HK-2 (cell line): Measurements from ENCODE around the gene USP34.
"Not testable (repeated sequence)": the region's sequence is repeated elsewhere in the genome, so short reads cannot be mapped to it uniquely, and the experiment has no call there.

Source experiments
- DNase-seq: peaks from one replicate; pipeline ENCODE4 v3.0.0-alpha.2; 2018; ENCODE audit not compliant: unreplicated experiment

Gene USP34

DNA sequence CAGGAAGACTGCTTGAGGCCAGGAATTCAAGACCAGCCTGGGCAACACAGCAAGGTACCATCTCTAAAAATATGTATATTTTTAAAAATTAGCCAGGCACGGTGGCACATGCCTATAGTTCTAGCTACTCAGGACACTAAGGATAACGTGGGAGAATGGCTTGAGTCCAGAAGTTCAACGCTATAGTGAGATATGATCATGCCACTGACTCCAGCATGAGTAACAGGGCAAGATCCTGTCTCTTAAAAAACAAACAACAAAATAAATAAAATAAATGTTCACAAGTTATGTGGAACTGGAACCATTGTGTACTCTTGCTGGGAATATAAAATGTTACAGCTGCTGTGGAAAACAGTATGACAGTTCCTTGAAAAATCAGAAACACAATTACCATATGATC lies 47.2 kb downstream of the USP34 start:
- no peak for DNase-seq

- DNase-seq: no peak
Observed at GRCh38 chr2:61421611-61422010, 49.3 kb downstream of the USP34 start.

DNA sequence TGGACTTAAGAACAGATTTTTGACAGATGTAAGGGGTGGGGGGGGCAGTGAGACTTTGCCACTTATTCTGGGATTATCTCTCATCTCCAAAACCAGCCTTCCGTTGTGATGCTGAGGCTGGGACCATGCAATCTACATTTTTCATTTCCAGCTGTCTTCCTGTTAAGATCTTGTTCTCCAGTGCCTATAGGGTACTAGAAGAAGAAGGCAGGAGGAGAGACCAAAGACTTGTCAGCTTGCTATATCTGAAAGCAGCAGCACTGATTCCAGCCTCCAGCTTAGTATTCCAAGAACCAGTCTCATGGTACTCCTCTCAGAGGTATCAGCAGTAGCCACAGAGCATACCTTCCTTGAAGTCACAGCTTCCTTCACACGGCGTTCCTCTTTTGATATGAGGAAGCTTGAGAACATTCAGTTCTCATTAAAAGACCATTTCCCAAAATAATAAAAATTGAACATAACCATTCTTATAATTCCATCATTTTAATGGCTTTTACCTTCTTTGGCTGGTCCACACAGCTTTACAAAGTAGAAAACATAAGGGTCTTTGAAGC lies 49.8 kb downstream of the USP34 start:
- no peak for DNase-seq

- no peak for DNase-seq
Observed at GRCh38 chr2:61419570-61419969, 51.3 kb downstream of the USP34 start.

GRCh38 chr2:61419129-61419528 lies 51.8 kb downstream of the USP34 start:
- DNase-seq: no peak

DNA sequence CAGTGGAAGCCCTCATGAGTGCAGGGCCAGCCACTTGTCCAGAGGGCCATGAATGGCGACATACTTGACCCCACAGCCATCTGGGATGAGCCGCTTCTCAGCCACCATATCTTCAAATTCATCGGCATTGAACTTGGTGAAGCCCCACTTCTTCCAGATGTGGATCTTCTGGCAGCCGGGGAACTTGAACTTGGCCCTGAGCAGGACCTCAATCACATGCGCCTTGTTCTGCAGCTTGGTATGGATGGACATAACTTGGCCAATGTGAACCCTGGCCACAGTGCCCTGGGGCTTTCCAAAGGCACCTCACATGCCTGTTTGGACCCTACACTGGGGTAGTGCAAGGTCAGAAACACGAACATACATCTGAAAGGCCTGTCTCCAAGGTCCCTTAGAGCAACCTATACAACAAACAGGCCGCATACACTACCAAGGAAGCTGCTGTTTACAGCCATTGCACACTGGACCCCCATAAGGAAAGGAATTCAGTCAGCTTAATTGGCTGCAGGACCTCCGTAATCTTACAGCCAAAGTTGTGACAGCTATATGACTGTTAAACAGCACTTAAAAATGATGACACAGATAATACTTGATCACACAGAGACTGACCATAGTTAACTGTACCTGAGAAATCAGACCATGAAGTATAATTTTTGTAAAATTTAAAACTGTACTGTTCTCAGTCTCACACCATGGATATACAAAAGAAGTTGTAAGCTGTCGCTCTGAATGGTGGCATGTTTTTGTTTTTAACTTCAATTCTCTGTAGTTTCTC lies 53.8 kb downstream of the USP34 start:
- no peak for DNase-seq

DNA sequence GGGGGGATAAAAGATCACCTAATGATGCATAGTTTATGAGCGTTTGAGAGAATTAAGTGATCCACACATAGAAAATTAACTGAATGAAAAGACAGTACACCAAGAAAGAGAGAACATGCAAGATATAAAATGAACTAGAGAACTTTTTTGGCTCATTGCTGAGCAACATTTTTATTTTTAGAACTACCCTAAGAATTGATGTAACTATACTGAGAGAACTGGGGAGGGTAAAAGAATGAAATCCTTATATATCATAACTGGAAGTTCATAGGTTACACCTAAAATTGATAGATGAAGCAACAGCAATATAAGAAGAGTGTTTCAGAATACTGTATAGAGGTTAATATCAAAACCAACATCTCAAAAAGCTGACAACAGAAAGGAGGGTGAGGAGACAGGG lies 55.6 kb downstream of the USP34 start:
- DNase-seq: no peak

GRCh38 chr2:61414674-61415073 lies 56.2 kb downstream of the USP34 start:
- DNase-seq: no peak

DNA sequence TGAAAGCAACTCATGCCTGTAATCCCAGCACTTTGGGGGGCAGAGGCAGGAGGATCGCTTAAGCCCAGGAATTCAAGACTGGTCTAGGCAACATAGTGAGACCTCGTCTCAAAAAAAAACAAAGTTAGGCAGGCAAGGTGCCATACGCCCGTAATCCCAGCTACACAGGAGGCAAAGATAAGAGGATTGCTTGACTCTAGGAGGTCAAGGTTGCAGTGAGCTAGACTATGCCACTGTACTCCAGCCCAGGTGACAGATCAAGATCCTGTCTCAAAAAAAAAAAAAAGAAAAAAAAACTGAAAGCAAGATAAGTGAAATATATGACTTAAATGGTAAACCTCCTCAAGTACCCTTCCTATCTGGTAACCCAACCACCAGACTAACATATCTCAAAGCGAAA lies 59.8 kb downstream of the USP34 start:
- no peak for DNase-seq

- no peak for DNase-seq
Observed at GRCh38 chr2:61410185-61410584, 60.7 kb downstream of the USP34 start.

GRCh38 chr2:61405813-61406212 lies 65.1 kb downstream of the USP34 start:
- no peak for DNase-seq

DNA sequence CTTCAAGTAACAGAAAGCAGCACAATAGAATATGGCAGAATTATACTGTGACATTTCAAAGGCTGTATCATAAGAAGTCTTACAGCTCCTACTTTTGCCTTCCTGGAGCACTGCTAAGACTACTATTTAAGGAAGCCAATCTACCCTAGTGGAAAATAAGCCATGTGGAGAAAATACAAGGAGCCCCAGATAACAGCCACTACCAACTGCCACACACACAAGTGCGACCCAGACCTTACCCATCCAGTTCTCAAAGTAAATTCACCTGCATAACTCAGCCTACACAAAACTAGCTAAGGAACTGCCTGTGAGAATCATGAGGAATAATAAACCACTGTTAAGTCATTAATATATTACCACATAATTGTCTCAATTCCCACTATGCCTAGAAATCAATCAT lies 66.4 kb downstream of the USP34 start:
- no peak for DNase-seq

DNA sequence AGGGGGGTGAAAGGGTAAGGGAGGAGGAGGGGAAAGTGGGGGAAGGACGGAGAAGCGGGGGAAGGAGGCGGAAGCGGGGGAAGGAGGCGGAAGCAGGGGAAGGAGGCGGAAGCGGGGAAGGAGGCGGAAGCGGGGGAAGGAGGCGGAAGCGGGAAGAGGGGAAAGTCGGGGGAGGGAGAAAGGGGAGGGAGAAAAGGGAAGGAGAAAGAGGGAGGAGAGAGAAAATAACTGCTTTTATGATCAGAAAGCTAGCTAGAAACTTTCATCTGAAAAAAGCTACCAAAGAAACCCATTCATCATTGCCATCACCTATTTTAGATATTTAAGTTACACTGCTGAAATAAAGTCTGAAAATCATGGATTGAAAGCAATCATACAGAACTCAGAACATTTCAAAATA lies 72.5 kb downstream of the USP34 start:
- DNase-seq: no peak

DNA sequence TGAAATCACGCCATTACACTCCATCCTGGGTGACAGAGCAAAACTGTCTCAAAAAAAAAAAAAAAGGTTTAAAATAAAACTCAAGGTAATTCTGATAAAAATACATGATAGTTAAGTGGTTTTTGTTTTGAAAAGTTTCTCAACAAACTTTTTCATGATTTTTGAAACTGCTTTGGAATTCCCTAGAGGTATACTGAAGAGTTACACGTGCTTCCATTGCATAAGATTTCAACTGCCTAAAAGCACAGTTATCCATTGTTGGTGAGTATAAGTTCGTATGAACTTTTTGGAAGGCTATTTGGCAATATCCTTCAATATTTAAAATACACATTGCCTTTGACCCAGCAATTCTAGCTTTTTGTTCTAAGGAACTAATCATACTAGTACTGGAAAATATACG lies 74.9 kb downstream of the USP34 start:
- no peak for DNase-seq

DNA sequence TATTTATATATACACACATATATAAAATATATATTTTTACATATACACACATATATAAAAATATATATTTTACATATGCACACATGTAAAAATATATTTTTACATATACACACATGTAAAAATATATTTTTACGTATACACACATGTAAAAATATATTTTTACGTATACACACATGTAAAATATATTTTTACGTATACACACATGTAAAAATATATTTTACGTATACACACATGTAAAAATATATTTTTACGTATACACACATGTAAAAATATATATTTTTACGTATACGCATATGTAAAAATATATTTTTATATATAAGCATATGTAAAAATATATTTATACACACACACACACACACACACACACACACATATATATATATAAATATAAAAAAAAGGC lies 83.3 kb downstream of the USP34 start:
- DNase-seq: not testable (repeated sequence)

- not testable (repeated sequence) for DNase-seq
Observed at GRCh38 chr2:61380882-61381197, 90.0 kb downstream of the USP34 start.

GRCh38 chr2:61380056-61380881 lies 90.6 kb downstream of the USP34 start:
- no peak for DNase-seq

GRCh38 chr2:61379521-61379920 lies 91.4 kb downstream of the USP34 start:
- DNase-seq: no peak

DNA sequence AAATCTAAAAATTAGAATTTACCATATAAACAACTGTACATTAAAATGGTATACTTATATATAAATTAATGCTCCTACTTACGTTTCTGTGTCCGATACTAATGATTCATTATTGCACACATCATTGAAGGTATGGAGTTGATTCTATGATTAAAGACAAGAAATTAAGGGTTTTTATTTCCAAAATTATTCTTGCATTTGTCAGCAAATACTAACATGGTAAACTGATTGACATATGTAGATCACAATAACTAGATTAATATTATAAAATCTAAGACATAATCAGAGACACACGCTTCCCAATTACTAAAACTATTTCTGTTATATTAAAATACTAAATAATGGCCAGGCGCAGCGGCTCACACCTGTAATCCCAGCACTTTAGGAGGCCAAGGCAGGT lies 92.6 kb downstream of the USP34 start:
- no peak for DNase-seq

GRCh38 chr2:61377046-61377445 lies 93.8 kb downstream of the USP34 start:
- no peak for DNase-seq

DNA sequence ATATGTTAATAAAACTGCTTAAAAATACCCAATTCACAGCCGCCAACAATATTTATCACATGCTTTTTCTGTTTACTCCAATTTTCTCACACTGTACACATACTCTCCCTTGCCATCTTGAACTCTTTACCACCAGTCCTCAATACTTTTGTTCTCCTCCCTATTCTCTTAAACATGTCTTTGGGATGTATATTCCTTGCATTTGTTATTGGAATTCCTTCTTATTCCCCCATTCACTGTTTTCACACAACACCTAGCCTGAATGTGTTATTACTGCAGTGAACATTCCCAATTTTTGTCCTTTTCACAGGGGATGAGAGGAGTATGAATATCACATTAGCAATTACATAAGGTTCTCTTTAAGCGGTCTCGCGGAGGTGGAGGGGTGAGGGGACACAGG lies 94.7 kb downstream of the USP34 start:
- DNase-seq: no peak

GRCh38 chr2:61371027-61371426 lies 99.9 kb downstream of the USP34 start:
- no peak for DNase-seq
